Measurements from ENCODE around the gene SMAP1. TPM values are rescaled to one million over a fixed set of nuclear protein-coding genes. Genes with fewer than 3 reads are reported as not detected.

The SMAP1 gene
- total and polyA plus RNA-seq, 9 of the 15 experiments (the other 6 are each of a cell fraction or from before 2014, with no cell fraction given) = 11.4 to 26.4 (median 15.5) TPM

DNA sequence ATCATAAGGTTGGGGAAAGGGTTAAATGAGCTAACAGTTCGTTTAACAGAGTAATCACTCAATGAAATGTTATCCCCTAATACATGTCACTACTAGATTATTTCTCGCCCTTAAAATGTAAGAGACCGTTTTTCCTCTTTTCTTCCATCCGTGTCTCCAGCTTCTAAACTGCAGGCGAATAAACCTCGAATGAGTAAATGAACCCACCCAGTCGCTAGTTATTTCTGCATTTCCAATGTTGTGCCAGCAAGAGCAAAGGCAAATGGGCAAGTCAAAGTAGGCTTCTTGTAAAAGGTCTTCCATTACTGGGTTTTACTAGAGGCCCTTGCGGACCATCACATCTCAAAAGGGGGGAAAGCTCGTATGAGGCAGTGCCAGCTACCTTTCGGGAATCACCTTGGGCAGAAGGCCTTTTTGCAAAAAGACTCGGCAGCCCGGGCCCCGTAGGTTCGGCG is 400 bp upstream of the SMAP1 start (continued):
- TF ChIP-seq, protein P1, sequence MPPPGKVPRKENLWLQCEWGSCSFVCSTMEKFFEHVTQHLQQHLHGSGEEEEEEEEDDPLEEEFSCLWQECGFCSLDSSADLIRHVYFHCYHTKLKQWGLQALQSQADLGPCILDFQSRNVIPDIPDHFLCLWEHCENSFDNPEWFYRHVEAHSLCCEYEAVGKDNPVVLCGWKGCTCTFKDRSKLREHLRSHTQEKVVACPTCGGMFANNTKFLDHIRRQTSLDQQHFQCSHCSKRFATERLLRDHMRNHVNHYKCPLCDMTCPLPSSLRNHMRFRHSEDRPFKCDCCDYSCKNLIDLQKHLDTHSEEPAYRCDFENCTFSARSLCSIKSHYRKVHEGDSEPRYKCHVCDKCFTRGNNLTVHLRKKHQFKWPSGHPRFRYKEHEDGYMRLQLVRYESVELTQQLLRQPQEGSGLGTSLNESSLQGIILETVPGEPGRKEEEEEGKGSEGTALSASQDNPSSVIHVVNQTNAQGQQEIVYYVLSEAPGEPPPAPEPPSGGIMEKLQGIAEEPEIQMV (tag; conservative IDR thresholded peaks at IDR 0.05; ENCODE audit: low read depth) = peak; percentile 43; the same call in 1 of the 2 replicates
- TF ChIP-seq KLF13 (tag; IDR thresholded peaks at IDR 0.05; ENCODE audit: borderline replicate concordance, low read depth) = no peak
- TF ChIP-seq, protein P2, sequence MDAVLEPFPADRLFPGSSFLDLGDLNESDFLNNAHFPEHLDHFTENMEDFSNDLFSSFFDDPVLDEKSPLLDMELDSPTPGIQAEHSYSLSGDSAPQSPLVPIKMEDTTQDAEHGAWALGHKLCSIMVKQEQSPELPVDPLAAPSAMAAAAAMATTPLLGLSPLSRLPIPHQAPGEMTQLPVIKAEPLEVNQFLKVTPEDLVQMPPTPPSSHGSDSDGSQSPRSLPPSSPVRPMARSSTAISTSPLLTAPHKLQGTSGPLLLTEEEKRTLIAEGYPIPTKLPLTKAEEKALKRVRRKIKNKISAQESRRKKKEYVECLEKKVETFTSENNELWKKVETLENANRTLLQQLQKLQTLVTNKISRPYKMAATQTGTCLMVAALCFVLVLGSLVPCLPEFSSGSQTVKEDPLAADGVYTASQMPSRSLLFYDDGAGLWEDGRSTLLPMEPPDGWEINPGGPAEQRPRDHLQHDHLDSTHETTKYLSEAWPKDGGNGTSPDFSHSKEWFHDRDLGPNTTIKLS (IDR thresholded peaks at IDR 0.05; ENCODE audit: borderline replicate concordance, low read depth) = no peak
- 0 out of 2 replicates have a peak, but pooled peaks have one; percentile 54 for TF ChIP-seq NFRKB (IDR thresholded peaks at IDR 0.05; ENCODE audit: low read depth)
- peak; percentile 26 for TF ChIP-seq TAF9B (IDR thresholded peaks at IDR 0.05; ENCODE audit: partially characterized antibody)
- TF ChIP-seq SRF (CRISPR knock-in tag; IDR thresholded peaks at IDR 0.05) = 0 out of 4 replicates have a peak, but pooled peaks of 1 of the 2 experiments have one; percentile 63
- no peak for TF ChIP-seq STAT5A (IDR thresholded peaks at IDR 0.05; ENCODE audit: borderline replicate concordance, low read length)
- no peak for TF ChIP-seq ZNF778 (CRISPR knock-in tag; IDR thresholded peaks at IDR 0.05)
- no peak for TF ChIP-seq HDAC2 (IDR thresholded peaks at IDR 0.05)
- TF ChIP-seq, protein P3, sequence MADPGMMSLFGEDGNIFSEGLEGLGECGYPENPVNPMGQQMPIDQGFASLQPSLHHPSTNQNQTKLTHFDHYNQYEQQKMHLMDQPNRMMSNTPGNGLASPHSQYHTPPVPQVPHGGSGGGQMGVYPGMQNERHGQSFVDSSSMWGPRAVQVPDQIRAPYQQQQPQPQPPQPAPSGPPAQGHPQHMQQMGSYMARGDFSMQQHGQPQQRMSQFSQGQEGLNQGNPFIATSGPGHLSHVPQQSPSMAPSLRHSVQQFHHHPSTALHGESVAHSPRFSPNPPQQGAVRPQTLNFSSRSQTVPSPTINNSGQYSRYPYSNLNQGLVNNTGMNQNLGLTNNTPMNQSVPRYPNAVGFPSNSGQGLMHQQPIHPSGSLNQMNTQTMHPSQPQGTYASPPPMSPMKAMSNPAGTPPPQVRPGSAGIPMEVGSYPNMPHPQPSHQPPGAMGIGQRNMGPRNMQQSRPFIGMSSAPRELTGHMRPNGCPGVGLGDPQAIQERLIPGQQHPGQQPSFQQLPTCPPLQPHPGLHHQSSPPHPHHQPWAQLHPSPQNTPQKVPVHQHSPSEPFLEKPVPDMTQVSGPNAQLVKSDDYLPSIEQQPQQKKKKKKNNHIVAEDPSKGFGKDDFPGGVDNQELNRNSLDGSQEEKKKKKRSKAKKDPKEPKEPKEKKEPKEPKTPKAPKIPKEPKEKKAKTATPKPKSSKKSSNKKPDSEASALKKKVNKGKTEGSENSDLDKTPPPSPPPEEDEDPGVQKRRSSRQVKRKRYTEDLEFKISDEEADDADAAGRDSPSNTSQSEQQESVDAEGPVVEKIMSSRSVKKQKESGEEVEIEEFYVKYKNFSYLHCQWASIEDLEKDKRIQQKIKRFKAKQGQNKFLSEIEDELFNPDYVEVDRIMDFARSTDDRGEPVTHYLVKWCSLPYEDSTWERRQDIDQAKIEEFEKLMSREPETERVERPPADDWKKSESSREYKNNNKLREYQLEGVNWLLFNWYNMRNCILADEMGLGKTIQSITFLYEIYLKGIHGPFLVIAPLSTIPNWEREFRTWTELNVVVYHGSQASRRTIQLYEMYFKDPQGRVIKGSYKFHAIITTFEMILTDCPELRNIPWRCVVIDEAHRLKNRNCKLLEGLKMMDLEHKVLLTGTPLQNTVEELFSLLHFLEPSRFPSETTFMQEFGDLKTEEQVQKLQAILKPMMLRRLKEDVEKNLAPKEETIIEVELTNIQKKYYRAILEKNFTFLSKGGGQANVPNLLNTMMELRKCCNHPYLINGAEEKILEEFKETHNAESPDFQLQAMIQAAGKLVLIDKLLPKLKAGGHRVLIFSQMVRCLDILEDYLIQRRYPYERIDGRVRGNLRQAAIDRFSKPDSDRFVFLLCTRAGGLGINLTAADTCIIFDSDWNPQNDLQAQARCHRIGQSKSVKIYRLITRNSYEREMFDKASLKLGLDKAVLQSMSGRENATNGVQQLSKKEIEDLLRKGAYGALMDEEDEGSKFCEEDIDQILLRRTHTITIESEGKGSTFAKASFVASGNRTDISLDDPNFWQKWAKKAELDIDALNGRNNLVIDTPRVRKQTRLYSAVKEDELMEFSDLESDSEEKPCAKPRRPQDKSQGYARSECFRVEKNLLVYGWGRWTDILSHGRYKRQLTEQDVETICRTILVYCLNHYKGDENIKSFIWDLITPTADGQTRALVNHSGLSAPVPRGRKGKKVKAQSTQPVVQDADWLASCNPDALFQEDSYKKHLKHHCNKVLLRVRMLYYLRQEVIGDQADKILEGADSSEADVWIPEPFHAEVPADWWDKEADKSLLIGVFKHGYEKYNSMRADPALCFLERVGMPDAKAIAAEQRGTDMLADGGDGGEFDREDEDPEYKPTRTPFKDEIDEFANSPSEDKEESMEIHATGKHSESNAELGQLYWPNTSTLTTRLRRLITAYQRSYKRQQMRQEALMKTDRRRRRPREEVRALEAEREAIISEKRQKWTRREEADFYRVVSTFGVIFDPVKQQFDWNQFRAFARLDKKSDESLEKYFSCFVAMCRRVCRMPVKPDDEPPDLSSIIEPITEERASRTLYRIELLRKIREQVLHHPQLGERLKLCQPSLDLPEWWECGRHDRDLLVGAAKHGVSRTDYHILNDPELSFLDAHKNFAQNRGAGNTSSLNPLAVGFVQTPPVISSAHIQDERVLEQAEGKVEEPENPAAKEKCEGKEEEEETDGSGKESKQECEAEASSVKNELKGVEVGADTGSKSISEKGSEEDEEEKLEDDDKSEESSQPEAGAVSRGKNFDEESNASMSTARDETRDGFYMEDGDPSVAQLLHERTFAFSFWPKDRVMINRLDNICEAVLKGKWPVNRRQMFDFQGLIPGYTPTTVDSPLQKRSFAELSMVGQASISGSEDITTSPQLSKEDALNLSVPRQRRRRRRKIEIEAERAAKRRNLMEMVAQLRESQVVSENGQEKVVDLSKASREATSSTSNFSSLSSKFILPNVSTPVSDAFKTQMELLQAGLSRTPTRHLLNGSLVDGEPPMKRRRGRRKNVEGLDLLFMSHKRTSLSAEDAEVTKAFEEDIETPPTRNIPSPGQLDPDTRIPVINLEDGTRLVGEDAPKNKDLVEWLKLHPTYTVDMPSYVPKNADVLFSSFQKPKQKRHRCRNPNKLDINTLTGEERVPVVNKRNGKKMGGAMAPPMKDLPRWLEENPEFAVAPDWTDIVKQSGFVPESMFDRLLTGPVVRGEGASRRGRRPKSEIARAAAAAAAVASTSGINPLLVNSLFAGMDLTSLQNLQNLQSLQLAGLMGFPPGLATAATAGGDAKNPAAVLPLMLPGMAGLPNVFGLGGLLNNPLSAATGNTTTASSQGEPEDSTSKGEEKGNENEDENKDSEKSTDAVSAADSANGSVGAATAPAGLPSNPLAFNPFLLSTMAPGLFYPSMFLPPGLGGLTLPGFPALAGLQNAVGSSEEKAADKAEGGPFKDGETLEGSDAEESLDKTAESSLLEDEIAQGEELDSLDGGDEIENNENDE (IDR thresholded peaks at IDR 0.05; ENCODE audit: low read depth, low read length) = no peak
- no peak for TF ChIP-seq ZC3H4 (CRISPR knock-in tag; IDR thresholded peaks at IDR 0.05; ENCODE audit: borderline replicate concordance)
- no peak for TF ChIP-seq TCF7L2 (IDR thresholded peaks at IDR 0.05; ENCODE audit: low read depth, low read length)

Data from K562 (cell line).